NCI-H1417 (cell line): ENCODE results near the gene CBX3.
"Not testable (repeated sequence)": the region's sequence is repeated elsewhere in the genome, so short reads cannot be mapped to it uniquely, and the experiment has no call there.

Experiments
- DNase-seq, 3 experiments: peaks; one replicate each; lab custom pipeline; 2025; lab: John Stamatoyannopoulos, UW

The CBX3 gene

GRCh38 chr7:26188206-26188956 lies 13.2 kb upstream of the CBX3 start:
- peak in 1 of 3 experiments; percentile 60 for DNase-seq

- DNase-seq = no peak
Measured at GRCh38 chr7:26188957-26189541, 12.5 kb upstream of the CBX3 start.

- DNase-seq = no peak
Measured at GRCh38 chr7:26189697-26190096, 11.8 kb upstream of the CBX3 start.

GRCh38 chr7:26190417-26190869 lies 11.1 kb upstream of the CBX3 start:
- DNase-seq = no peak

GRCh38 chr7:26191233-26191973 lies 10.1 kb upstream of the CBX3 start:
- DNase-seq = no peak

- peak in 1 of 3 experiments; percentile 55 for DNase-seq
Measured at GRCh38 chr7:26191974-26192479, 9.5 kb upstream of the CBX3 start.

GRCh38 chr7:26192485-26193087 lies 9.0 kb upstream of the CBX3 start:
- peak in 1 of 3 experiments; percentile 53 for DNase-seq

- DNase-seq = no peak
Measured at GRCh38 chr7:26193432-26194207, 7.9 kb upstream of the CBX3 start.

GRCh38 chr7:26194764-26195163 lies 6.8 kb upstream of the CBX3 start:
- DNase-seq = not testable (repeated sequence)

GRCh38 chr7:26195182-26195581 lies 6.4 kb upstream of the CBX3 start:
- no peak for DNase-seq

GRCh38 chr7:26195867-26196657 lies 5.5 kb upstream of the CBX3 start:
- DNase-seq = peak in 1 of 3 experiments; percentile 52

GRCh38 chr7:26197153-26198115 lies 4.1 kb upstream of the CBX3 start:
- peak in 1 of 3 experiments; percentile 66 for DNase-seq

- peak; percentile 17 to 72 (median 38) for DNase-seq
Measured at GRCh38 chr7:26198133-26198780, 3.3 kb upstream of the CBX3 start.

GRCh38 chr7:26198781-26199169 lies 2.8 kb upstream of the CBX3 start:
- no peak for DNase-seq

- DNase-seq = peak; percentile 80 to 96 (median 90)
Measured at GRCh38 chr7:26199301-26200037, 2.1 kb upstream of the CBX3 start.

- DNase-seq = peak; percentile 80 to 96 (median 92)
Measured at GRCh38 chr7:26200038-26200443, 1.5 kb upstream of the CBX3 start.

- DNase-seq = peak; percentile 99 to 100 (median 100)
Measured at GRCh38 chr7:26200444-26201246, 900 bp upstream of the CBX3 start, which contains the start of gene HNRNPA2B1. HNRNPA2B1 (minus strand) TSS chr7:26200746; CDS start chr7:26200577, 169 bp downstream.
